T-helper 17 cell (primary cell): Measurements from ENCODE around the gene C1orf216. TPM values are rescaled to one million over a fixed set of nuclear protein-coding genes. Genes with fewer than 3 reads are reported as not detected.
A peak's percentile ranks its signal among the peaks of the same experiment; 100 is the strongest.

Experiments
- ATAC-seq: fragments of 150-1000 bp; cut with Tn5 transposase; 2 replicates; pipeline ENCODE4 v1.10.0; 2021; ENCODE audit warnings: mild to moderate bottlenecking, moderate library complexity
- DNase-seq, 3 donors: peaks; one replicate each; pipeline versions ENCODE4 v3.0.0 to v3.0.0-alpha.2; 2020 to 2021
- H3K9me3 ChIP-seq: one replicate; pipeline ENCODE4 v1.7.0; 2013; ENCODE audit warnings: low read length, mild to moderate bottlenecking; ENCODE audit not compliant: control insufficient read depth, poor library complexity, severe bottlenecking
- H3K27ac Mint-ChIP-seq: one replicate; pipeline ENCODE4 v1.8.0; 2022; ENCODE audit warnings: mild to moderate bottlenecking, moderate library complexity, mixed read lengths
- H3K27me3 Mint-ChIP-seq: one replicate; pipeline ENCODE4 v1.8.0; 2022; ENCODE audit warnings: mixed read lengths
- H3K36me3 Mint-ChIP-seq: one replicate; pipeline ENCODE4 v1.8.0; 2022; ENCODE audit warnings: low read depth, mixed read lengths
- H3K4me1 Mint-ChIP-seq: one replicate; pipeline ENCODE4 v1.8.0; 2022; ENCODE audit warnings: mild to moderate bottlenecking, mixed read lengths
- H3K4me3 Mint-ChIP-seq: one replicate; pipeline ENCODE4 v1.8.0; 2022; ENCODE audit warnings: mild to moderate bottlenecking, moderate library complexity, mixed read lengths
- total RNA-seq, 4 donors: library from RNA in 2 of 4; stranded (reverse) in 2 of 4; gene quantifications; one replicate each; pipeline ENCODE4 v1.2.3 and lab custom pipeline; 2022 to 2026

C1orf216 gene, protein sequence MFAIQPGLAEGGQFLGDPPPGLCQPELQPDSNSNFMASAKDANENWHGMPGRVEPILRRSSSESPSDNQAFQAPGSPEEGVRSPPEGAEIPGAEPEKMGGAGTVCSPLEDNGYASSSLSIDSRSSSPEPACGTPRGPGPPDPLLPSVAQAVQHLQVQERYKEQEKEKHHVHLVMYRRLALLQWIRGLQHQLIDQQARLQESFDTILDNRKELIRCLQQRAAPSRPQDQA
- total RNA-seq (1 to 10 TPM; 5.7 to 9.9 TPM), total RNA-seq (lab: John Stamatoyannopoulos, UW) (12.7 to 32.1 reads per million in 2 donors)

GRCh38 chr1:35718492-35719336 is at the start of gene C1orf216:
TSS of gene C1orf216 (minus strand) at chr1:35718884. CDS start at chr1:35716321, 2,563 bp downstream.
- no peaks in the 10 kb centered on the region for H3K27me3 Mint-ChIP-seq
- H3K4me1 Mint-ChIP-seq: peaks cover 31% of the 10 kb centered on the region
- H3K4me3 Mint-ChIP-seq: peak within 1 kb of the TSS; percentile 96
- H3K27ac Mint-ChIP-seq: peak within 1 kb of the TSS; percentile 91
- no peaks in the 10 kb centered on the region for H3K9me3 ChIP-seq
- ATAC-seq (peak; percentile 83), DNase-seq (peak; percentile 48 to 62 (median 51))
- peaks cover 8% of the 10 kb centered on the region for H3K36me3 Mint-ChIP-seq

GRCh38 chr1:35764283-35764682 is 45.6 kb upstream of the C1orf216 start:
- Mint-ChIP-seq H3K4me1 (peaks cover 4% of the 10 kb centered on the region), H3K27ac (peak overlapping the region; percentile 21)
- ATAC-seq: no peak

GRCh38 chr1:35763201-35763600 is 44.5 kb upstream of the C1orf216 start:
- no peaks in the 10 kb centered on the region for H3K9me3 ChIP-seq
- ATAC-seq (no peak), DNase-seq (no peak)
- Mint-ChIP-seq H3K4me3 (no peak overlapping the region), H3K27me3 (no peaks in the 10 kb centered on the region), H3K4me1 (peaks cover 4% of the 10 kb centered on the region), H3K27ac (no peak overlapping the region), H3K36me3 (no peaks in the 10 kb centered on the region)

More at GRCh38 chr1:35764283-35764682, 45.6 kb upstream of the C1orf216 start:
- Mint-ChIP-seq H3K36me3 (no peaks in the 10 kb centered on the region), H3K27me3 (no peaks in the 10 kb centered on the region), H3K4me3 (no peak overlapping the region)
- H3K9me3 ChIP-seq: no peaks in the 10 kb centered on the region
- no peak for DNase-seq

GRCh38 chr1:35762141-35762540 is 43.5 kb upstream of the C1orf216 start:
- H3K27ac Mint-ChIP-seq: no peak overlapping the region
- ATAC-seq (no peak), DNase-seq (no peak)
- H3K4me3 Mint-ChIP-seq: no peak overlapping the region
- H3K27me3 Mint-ChIP-seq: no peaks in the 10 kb centered on the region
- peaks cover 7% of the 10 kb centered on the region for H3K4me1 Mint-ChIP-seq
- no peaks in the 10 kb centered on the region for H3K9me3 ChIP-seq
- no peaks in the 10 kb centered on the region for H3K36me3 Mint-ChIP-seq

GRCh38 chr1:35756064-35756463 is 37.4 kb upstream of the C1orf216 start:
- Mint-ChIP-seq H3K27ac (no peak overlapping the region), H3K27me3 (no peaks in the 10 kb centered on the region), H3K4me3 (no peak overlapping the region)

GRCh38 chr1:35753626-35754260 is 35.1 kb upstream of the C1orf216 start:
- no peak overlapping the region for H3K4me3 Mint-ChIP-seq
- H3K36me3 Mint-ChIP-seq: peaks cover 3% of the 10 kb centered on the region
- no peaks in the 10 kb centered on the region for H3K9me3 ChIP-seq
- no peak overlapping the region for H3K27ac Mint-ChIP-seq
- DNase-seq: no peak
- H3K4me1 Mint-ChIP-seq: peaks cover 8% of the 10 kb centered on the region
- no peaks in the 10 kb centered on the region for H3K27me3 Mint-ChIP-seq
- ATAC-seq: no peak

More at GRCh38 chr1:35756064-35756463, 37.4 kb upstream of the C1orf216 start:
- peaks cover 5% of the 10 kb centered on the region for H3K4me1 Mint-ChIP-seq
- no peaks in the 10 kb centered on the region for H3K36me3 Mint-ChIP-seq
- H3K9me3 ChIP-seq: no peaks in the 10 kb centered on the region
- ATAC-seq: no peak
- no peak for DNase-seq

DNA sequence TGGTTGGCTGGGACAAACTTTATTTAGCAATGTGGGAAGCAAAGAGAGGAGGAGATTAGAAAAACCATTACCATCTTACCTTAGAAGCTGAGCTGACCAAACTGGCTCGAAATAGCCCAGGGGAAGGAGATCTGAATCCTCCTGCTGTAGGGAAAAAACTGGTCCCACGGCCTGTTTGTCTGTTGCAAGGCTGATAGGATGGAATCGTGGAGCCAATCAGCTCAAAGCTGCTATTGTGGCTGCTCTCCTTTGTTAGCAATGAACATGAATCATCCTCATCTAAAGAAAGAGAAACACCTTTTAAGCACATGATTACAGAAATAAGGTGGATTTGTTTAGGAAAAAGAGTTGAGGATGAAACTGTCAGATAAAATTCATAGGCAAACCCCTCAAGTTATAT is 29.6 kb upstream of the C1orf216 start:
- Mint-ChIP-seq H3K27ac (no peak overlapping the region), H3K36me3 (peaks cover 5% of the 10 kb centered on the region)

DNA sequence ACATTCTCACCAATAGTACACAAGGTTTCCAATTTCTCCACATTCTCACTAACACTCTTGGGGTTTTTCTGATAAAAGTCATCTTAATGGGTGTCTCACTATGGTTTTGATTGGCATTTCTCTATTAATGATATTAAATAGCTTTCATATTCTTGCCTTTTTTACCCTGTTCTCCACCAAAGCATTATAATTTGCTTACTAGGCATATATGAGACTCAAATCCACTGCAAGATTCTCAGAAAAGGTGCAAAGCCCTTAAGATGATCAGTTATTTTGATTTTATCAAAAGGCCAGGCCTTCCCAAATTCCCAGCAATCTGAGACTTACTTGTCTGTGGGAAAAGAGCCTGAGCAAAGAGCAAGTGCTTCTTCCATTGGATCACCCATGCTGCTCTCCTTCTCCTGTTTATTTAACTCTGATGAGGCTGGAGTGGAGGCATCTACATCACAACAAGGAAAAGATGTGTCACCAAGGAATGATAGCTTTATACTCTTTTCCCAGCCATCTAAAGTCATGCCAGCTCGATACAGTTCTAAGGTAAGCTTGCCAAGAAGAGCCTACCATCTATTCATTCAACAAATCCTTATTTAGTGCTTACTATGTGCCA is 26.5 kb upstream of the C1orf216 start:
- ATAC-seq (no peak), DNase-seq (no peak)
- H3K9me3 ChIP-seq: no peaks in the 10 kb centered on the region
- Mint-ChIP-seq H3K36me3 (peaks cover 7% of the 10 kb centered on the region), H3K27ac (peak overlapping the region; percentile 19), H3K4me1 (peaks cover 5% of the 10 kb centered on the region), H3K4me3 (no peak overlapping the region), H3K27me3 (no peaks in the 10 kb centered on the region)

More for the DNA sequence above, 29.6 kb upstream of the C1orf216 start:
- Mint-ChIP-seq H3K27me3 (no peaks in the 10 kb centered on the region), H3K4me1 (peaks cover 5% of the 10 kb centered on the region), H3K4me3 (no peak overlapping the region)
- no peaks in the 10 kb centered on the region for H3K9me3 ChIP-seq
- DNase-seq (no peak), ATAC-seq (no peak)

- no peak for DNase-seq
- H3K4me3 Mint-ChIP-seq: no peak overlapping the region
- no peak for ATAC-seq
- H3K9me3 ChIP-seq: no peaks in the 10 kb centered on the region
- no peak overlapping the region for H3K27ac Mint-ChIP-seq
- no peaks in the 10 kb centered on the region for H3K27me3 Mint-ChIP-seq
- peaks cover 2% of the 10 kb centered on the region for H3K4me1 Mint-ChIP-seq
- no peaks in the 10 kb centered on the region for H3K36me3 Mint-ChIP-seq
Measured at GRCh38 chr1:35737120-35737519, 18.4 kb upstream of the C1orf216 start.

DNA sequence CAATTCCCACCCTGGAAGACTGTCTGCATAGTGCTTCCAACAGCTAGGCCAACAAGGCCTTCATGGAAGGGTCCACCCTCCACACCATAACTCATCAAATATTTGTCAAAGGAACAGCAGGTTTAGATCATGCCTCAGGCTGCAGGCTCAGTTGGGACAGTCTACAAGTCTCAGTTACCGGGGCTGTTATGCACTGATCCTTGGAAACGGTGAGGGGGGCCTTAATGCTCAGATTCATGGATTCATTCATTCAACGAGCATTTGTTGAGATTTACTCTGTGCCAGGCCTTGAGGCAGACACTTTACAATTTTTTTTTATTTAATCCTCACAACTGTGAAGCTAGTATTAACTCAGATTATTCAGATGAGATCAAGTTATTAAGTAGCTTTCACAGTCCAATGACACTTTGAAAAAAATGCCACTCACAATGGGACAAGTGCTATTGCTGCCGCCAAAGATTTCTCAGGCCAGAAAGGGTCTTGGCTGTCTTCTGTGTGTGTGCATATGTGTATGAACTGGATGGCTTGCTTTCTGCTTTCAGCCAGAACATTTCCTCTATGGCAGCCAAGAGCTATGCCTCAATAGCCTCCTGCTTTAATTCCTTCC is 8.9 kb upstream of the C1orf216 start:
- no peaks in the 10 kb centered on the region for H3K36me3 Mint-ChIP-seq
- H3K4me1 Mint-ChIP-seq: peaks cover 9% of the 10 kb centered on the region
- H3K4me3 Mint-ChIP-seq: no peak overlapping the region
- no peaks in the 10 kb centered on the region for H3K9me3 ChIP-seq
- DNase-seq: no peak
- no peak for ATAC-seq
- no peak overlapping the region for H3K27ac Mint-ChIP-seq
- H3K27me3 Mint-ChIP-seq: no peaks in the 10 kb centered on the region

GRCh38 chr1:35726450-35727433 is 8.1 kb upstream of the C1orf216 start:
- Mint-ChIP-seq H3K4me3 (no peak overlapping the region), H3K27me3 (no peaks in the 10 kb centered on the region), H3K36me3 (no peaks in the 10 kb centered on the region), H3K27ac (peak overlapping the region; percentile 29), H3K4me1 (peaks cover 9% of the 10 kb centered on the region)
- H3K9me3 ChIP-seq: no peaks in the 10 kb centered on the region
- DNase-seq (peak; percentile 21 to 31 (median 27)), ATAC-seq (peak; percentile 88)

DNA sequence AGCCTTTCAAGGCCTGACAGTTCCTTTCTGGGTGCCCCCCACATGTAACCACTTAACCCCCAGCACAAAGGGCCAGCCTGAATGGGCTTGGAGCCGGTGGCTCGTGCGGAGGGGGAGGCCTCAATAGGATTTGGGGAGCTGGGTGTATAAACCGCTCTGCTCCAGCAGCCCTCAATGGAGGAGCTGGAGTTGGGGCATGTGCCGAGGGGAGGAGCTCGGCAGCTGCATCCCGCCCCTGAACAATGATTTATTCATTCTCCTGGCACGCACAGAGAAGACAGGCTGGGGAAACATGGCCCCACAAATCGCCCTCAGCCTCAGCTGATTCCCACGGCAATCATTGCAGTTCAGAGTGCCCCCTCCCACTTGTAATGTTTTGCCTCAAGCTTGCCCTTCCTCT is 6.9 kb upstream of the C1orf216 start:
- peaks cover 7% of the 10 kb centered on the region for H3K4me1 Mint-ChIP-seq
- H3K36me3 Mint-ChIP-seq: no peaks in the 10 kb centered on the region

More for the DNA sequence above, 6.9 kb upstream of the C1orf216 start:
- DNase-seq (no peak), ATAC-seq (no peak)
- H3K4me3 Mint-ChIP-seq: no peak overlapping the region
- H3K9me3 ChIP-seq: no peaks in the 10 kb centered on the region
- H3K27me3 Mint-ChIP-seq: no peaks in the 10 kb centered on the region
- H3K27ac Mint-ChIP-seq: no peak overlapping the region
